ENCODE measurements around the gene TUBGCP6. TPM values are rescaled to one million over a fixed set of nuclear protein-coding genes. Genes with fewer than 3 reads are reported as not detected.
"Not testable (repeated sequence)": the region's sequence is repeated elsewhere in the genome, so short reads cannot be mapped to it uniquely, and the experiment has no call there.

The TUBGCP6 gene
- total RNA-seq, 1 experiment from 2014 or later, result 40.2 TPM

DNA sequence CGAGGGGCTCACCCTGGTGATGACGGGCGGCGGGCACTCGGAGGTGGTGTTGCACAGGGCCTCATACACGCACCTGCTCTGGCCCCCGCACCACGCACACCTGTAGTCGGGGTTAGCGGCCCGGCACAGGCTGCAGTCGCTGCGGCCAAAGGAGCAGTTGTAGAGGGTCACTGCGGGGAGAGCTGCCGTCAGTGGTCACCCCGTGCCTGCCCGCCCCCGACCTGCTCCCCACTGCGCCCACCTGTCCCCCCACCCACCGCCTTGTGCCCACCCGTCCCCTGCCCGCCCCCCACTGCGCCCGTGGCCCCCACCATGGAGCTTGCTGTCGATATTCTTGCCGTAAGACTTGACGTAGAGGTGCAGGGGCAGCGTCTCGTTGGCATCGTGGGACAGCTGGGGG is 39.0 kb upstream of the TUBGCP6 start:
- Histone ChIP-seq H3K27me3 (no peaks in the 10 kb centered on the region), H3K27ac (no peak overlapping the region), H3K4me1 (no peaks in the 10 kb centered on the region), H3K9me3 (replicated peaks) (no peaks in the 10 kb centered on the region), H3K4me3 (no peak overlapping the region), H3K36me3 (peaks cover 86% of the 10 kb centered on the region)
- no peak for DNase-seq

- Histone ChIP-seq H3K4me1 (no peaks in the 10 kb centered on the region), H3K27me3 (no peaks in the 10 kb centered on the region), H3K9me3 (replicated peaks) (no peaks in the 10 kb centered on the region), H3K4me3 (no peak overlapping the region), H3K27ac (no peak overlapping the region), H3K36me3 (peaks cover 86% of the 10 kb centered on the region)
- no peak for DNase-seq
These were observed 37.7 kb upstream of the TUBGCP6 start for GRCh38 chr22:50282361-50283155.

DNA sequence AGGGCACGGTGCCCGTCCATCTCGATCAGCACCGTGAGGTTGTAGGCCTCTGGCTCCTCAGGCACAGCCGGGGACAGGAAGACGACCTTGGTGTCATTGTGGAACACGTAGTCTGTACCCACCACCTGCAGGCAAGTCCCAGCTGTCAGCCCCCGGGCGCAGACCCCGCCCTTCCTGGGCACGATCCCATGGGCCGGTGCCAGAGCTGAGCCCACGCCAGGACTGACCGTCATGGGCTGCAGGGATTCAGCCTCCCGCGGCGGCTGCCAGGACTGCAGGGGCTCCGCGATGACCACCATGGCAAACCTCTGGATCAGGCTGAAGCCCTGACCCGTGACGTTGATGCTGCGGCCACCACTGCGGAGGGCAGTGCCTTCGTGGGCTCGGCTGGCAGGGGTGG is 37.1 kb upstream of the TUBGCP6 start:
- H3K36me3 ChIP-seq, result peaks cover 86% of the 10 kb centered on the region
- no peak overlapping the region for H3K4me3 ChIP-seq
- no peaks in the 10 kb centered on the region for H3K9me3 ChIP-seq (replicated peaks)
- no peak overlapping the region for H3K27ac ChIP-seq
- no peak for DNase-seq
- no peaks in the 10 kb centered on the region for H3K27me3 ChIP-seq
- H3K4me1 ChIP-seq, result no peaks in the 10 kb centered on the region

DNA sequence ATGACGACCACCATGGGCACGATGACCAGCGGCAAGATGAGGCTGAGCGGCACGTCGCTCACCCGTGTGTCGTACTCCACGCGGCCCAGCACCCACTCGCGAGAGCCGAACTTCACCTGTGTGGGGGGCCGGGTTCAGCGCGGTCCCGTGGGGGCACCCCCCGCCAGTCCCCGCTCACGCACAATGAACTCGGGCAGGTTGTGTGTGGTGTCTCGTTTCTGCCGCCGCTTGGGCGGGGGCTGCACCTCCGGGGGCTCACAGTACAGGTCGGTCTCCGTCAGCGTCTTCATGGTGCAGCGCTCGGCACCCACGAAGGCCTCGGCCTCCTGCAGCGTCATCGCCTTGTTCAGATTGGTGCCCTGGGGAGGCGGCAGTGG is 36.5 kb upstream of the TUBGCP6 start:
- Histone ChIP-seq H3K27ac (no peak overlapping the region), H3K27me3 (no peaks in the 10 kb centered on the region), H3K36me3 (peaks cover 86% of the 10 kb centered on the region), H3K4me3 (no peak overlapping the region), H3K4me1 (no peaks in the 10 kb centered on the region), H3K9me3 (replicated peaks) (no peaks in the 10 kb centered on the region)
- no peak for DNase-seq

DNA sequence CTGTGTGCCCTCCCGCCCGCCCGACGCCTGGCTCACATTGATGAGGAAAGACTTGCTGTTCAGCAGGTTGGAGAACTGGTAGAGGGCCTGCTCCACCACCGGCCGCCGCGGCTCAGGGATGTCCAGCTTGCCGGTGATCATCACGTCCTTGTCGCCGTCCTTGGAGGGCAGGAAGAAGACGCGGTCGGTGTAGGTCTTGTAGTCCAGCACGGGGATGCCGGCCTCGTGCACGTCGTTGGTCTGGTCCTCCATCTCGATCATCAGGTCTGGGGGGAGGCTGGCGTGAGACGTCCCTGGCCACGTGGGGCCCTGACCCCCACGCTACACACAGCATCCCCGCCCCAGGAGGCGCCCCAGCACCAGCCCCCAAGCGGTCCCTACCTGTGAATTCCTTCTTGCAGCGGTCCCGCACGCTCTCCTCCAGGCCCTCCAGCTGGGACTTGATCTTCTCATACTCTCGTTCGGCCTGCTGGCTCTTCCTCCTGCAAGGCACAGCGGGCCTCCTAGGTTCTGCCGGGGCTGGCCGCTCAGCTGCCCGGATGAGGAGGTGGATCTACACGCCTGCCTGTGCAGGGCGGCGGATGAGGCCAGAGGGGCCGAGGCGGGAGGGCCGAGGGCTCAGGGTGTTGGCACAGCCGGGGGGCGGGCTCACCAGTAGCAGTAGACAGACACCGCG is 36.0 kb upstream of the TUBGCP6 start:
- H3K4me3 ChIP-seq, result no peak overlapping the region
- no peaks in the 10 kb centered on the region for H3K4me1 ChIP-seq
- peaks cover 84% of the 10 kb centered on the region for H3K36me3 ChIP-seq
- no peak overlapping the region for H3K27ac ChIP-seq
- no peaks in the 10 kb centered on the region for H3K27me3 ChIP-seq
- DNase-seq, result no peak
- no peaks in the 10 kb centered on the region for H3K9me3 ChIP-seq (replicated peaks)

DNA sequence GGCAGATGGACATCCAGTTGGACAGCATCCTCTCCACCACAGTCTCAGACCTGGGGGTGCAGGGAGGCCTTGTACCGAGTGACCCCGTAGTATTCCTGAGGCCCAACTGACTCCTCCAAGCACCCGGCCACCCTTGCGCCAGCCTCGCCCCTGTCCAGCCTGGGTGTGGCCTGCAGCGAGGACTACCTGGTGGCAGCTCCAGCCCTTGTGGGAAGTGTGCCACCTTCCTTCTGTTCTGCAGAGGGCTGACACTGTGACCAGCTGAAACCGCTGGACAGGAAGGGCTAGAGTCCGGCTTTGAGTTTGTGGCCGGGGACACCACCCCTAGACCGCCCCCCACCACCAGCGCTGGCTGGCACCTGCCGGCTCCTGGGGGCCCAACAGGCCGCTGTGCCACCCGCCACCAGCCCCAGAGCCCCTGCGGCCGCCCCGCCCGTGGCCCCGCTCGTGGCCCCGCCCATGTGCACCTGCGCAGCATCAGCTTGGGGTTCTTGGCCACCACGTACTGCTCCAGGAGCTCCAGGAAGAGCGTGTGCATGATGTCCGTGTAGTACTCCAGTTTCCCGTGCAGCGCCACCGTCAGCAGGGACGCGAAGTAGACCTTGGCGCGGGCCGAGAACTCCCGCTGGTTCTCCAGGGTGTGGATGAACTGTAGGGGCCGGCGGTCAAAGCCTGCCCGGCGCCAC is 35.3 kb upstream of the TUBGCP6 start:
- DNase-seq, result no peak
- Histone ChIP-seq H3K27me3 (no peaks in the 10 kb centered on the region), H3K36me3 (peaks cover 88% of the 10 kb centered on the region), H3K9me3 (replicated peaks) (no peaks in the 10 kb centered on the region), H3K4me1 (no peaks in the 10 kb centered on the region), H3K4me3 (no peak overlapping the region), H3K27ac (no peak overlapping the region)

DNA sequence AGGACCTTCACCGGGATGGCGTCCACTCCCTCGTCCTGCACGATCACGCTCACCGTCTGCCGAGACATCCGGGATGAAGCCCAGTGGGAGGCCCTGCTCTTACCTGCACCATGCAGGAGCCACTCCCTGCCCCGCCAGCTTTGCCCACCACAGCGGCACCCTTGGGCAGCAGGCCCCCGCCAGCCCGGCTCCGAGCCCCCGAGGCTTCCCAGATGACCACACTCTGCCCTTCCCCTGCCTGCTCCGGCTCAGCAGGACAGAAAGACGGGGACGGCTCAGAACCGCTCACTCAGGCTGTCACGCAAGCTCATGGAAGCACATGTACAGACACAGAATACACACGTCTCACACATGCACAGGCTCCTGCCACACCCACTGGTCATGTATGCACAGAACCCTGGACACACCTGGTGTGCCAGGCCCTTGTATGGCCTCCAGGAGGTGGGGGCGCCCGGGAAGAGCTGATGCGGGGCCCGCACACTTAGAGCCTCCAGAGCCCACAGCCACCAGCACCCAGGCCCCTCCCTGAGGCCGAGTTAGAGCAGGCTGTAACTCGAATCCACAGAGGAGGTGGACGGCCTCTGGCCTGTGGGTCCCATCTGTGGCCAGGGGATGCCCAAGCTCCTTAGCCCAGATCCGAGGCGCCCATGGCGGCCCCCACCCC is 34.3 kb upstream of the TUBGCP6 start:
- H3K27me3 ChIP-seq, result no peaks in the 10 kb centered on the region
- H3K9me3 ChIP-seq (replicated peaks), result no peaks in the 10 kb centered on the region
- H3K4me3 ChIP-seq, result no peak overlapping the region
- DNase-seq, result no peak
- peaks cover 86% of the 10 kb centered on the region for H3K36me3 ChIP-seq
- H3K4me1 ChIP-seq, result no peaks in the 10 kb centered on the region
- no peak overlapping the region for H3K27ac ChIP-seq

- H3K27ac ChIP-seq, result no peak overlapping the region
- H3K36me3 ChIP-seq, result peaks cover 82% of the 10 kb centered on the region
- no peaks in the 10 kb centered on the region for H3K4me1 ChIP-seq
- H3K27me3 ChIP-seq, result no peaks in the 10 kb centered on the region
- no peak for DNase-seq
- H3K4me3 ChIP-seq, result no peak overlapping the region
- no peaks in the 10 kb centered on the region for H3K9me3 ChIP-seq (replicated peaks)
These were observed 33.6 kb upstream of the TUBGCP6 start for GRCh38 chr22:50278461-50278860.

DNA sequence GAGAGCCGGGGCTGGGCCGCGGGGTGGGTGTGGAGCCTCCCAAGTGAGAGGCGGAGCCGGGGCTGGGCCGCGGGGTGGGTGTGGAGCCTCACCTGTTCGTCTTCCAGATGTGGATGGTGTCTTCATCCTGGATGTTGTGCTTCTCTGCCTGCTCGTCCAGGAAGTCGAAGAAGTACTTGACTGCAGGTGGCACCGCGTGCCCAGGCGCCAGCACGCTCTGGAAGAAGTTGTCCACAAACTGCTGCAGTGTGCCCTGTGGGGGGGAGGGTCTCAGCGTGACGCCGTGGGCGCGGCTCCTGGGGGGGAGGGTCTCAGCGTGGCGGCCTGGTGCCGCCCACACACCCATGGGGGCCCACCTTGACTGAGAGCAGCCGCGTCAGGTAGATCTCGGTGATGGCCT is 32.9 kb upstream of the TUBGCP6 start:
- Histone ChIP-seq H3K9me3 (replicated peaks) (no peaks in the 10 kb centered on the region), H3K4me3 (no peak overlapping the region), H3K27ac (no peak overlapping the region), H3K27me3 (no peaks in the 10 kb centered on the region), H3K36me3 (peaks cover 76% of the 10 kb centered on the region), H3K4me1 (no peaks in the 10 kb centered on the region; the same call in 1 of the 2 replicates)
- no peak for DNase-seq

DNA sequence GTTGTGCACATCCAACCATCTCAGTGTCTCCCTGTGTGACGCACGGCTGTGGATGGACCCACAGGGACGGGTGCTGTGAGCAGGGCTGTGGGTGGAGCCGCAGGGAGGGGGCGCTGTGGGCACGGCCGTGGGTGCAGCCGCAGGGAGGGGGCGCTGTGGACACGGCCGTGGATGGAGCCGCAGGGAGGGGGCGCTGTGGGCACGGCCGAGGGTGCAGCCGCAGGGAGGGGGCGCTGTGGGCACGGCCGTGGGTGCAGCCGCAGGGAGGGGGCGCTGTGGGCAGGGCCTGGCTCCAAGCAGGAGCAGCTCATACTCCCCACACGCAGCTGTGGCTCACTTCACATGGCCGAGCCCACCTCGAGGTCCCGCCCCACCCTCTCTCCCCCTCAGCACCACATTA is 31.3 kb upstream of the TUBGCP6 start:
- Histone ChIP-seq H3K4me3 (no peak overlapping the region), H3K36me3 (peaks cover 60% of the 10 kb centered on the region), H3K9me3 (replicated peaks) (no peaks in the 10 kb centered on the region), H3K27ac (no peak overlapping the region), H3K27me3 (no peaks in the 10 kb centered on the region), H3K4me1 (peaks cover 7% of the 10 kb centered on the region)
- peak; percentile 45 to 48 for DNase-seq

DNA sequence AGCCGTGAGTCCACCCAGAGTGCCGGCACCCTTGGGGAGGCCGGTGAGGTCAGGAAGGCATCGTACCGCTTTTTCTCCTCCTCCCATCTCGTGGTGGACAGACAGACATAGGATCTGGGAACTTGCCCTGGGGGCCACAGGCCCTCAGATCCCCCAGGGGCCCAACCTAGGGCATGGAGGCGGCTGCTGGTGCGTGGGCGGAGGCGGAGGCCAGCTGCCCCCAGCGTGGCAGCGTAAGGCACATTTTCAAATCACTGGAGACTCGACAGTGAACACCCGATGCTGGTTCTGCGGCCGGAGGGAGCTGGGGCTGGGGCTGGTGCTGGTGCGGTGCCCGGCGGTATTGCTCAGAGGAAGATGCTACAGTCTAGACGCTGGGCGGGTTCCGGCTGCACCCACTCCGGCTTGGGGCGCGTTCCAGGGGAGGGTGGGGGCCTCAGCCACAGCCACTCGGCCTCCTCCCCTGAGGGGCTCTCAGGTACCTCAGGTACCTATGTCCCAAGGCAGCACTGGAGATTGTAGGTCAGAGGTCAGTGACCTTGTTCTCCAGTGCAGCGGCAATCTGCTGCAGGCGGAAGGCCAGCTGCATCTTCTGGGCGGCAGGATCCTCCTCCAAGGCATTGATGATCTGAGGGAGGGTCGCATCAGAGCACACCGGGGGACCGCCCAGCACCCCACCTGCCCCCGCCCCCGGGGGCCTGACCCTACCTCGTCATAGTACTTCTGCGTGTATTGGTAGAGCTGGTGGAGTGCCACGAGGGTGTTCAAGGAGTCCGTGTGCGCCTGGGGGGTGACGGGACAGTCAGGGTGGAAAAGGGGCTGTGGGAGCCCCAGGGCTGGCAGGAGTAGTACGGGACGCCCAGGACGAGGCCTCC is 30.6 kb upstream of the TUBGCP6 start:
- no peaks in the 10 kb centered on the region for H3K27me3 ChIP-seq
- no peak overlapping the region for H3K4me3 ChIP-seq
- peaks cover 10% of the 10 kb centered on the region for H3K4me1 ChIP-seq
- no peaks in the 10 kb centered on the region for H3K9me3 ChIP-seq (replicated peaks)
- peaks cover 55% of the 10 kb centered on the region for H3K36me3 ChIP-seq
- DNase-seq, result no peak
- no peak overlapping the region for H3K27ac ChIP-seq

- H3K36me3 ChIP-seq, result peaks cover 50% of the 10 kb centered on the region
- no peak overlapping the region for H3K4me3 ChIP-seq
- no peaks in the 10 kb centered on the region for H3K27me3 ChIP-seq
- H3K9me3 ChIP-seq (replicated peaks), result no peaks in the 10 kb centered on the region
- H3K4me1 ChIP-seq, result peaks cover 10% of the 10 kb centered on the region
- H3K27ac ChIP-seq, result no peak overlapping the region
- no peak for DNase-seq
These were observed 29.9 kb upstream of the TUBGCP6 start for GRCh38 chr22:50274771-50275170.

DNA sequence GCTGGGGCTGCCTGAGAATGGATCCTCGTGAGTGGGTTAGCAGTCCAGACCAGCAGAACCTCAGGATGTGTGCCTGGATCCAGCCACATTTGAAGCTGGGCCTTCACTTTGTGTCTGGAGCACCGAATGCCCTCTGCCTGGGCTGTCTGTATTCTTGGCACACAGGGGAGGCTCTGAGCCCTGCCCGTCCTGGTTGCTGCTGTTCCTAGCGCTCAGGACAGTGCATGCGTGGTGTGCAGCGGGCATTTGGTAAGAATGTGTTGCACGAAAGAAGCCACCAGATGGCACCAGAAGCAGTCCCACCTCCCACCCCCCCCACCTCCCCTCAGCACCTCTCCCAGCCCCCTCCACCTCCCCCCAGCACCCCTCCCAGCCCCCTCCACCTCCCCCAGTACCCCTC is 29.5 kb upstream of the TUBGCP6 start:
- peaks cover 15% of the 10 kb centered on the region for H3K4me1 ChIP-seq
- H3K27ac ChIP-seq, result no peak overlapping the region
- no peaks in the 10 kb centered on the region for H3K27me3 ChIP-seq
- no peaks in the 10 kb centered on the region for H3K9me3 ChIP-seq (replicated peaks)
- H3K36me3 ChIP-seq, result peaks cover 46% of the 10 kb centered on the region
- no peak overlapping the region for H3K4me3 ChIP-seq
- peak; percentile 50 to 70 for DNase-seq

DNA sequence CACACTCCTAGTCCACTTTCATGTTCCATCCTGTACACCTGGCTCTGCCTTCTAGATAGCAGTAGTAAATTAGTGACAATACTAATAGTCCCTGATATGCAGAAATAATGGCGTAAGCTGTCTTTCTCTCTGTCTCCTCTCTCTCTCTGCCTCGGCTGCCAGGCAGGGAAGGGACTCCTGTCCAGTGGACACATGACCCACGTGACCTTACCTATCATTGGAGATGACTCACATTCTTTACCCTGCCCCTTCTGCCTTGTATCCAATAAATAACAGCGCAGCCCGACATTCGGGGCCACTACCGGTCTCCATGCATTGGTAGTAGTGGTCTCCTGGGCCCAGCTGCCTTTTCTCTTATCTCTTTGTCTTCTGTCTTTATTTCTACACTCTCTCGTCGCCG is 29.0 kb upstream of the TUBGCP6 start:
- not testable (repeated sequence) for H3K4me3 ChIP-seq; H3K27me3 ChIP-seq; H3K27ac ChIP-seq; H3K9me3 ChIP-seq (replicated peaks); DNase-seq
- H3K36me3 ChIP-seq, result peaks cover 41% of the 10 kb centered on the region
- H3K4me1 ChIP-seq, result peaks cover 17% of the 10 kb centered on the region

Data from SJCRH30 (cell line).